T-cell (primary cell): Measurements from ENCODE around the gene HSPA9. TPM values are rescaled to one million over a fixed set of nuclear protein-coding genes. Genes with fewer than 3 reads are reported as not detected.

Experiments used
- ATAC-seq, 4 experiments: fragments of 200-7000 bp in 3 of 4; fragments of 150-1000 bp in 1 of 4; cut with Tn5 transposase; replicated peaks in 1 of 4; 1 replicate in 3 of 4; 2 replicates in 1 of 4; pipeline ENCODE4 v1.10.0; 2021; ENCODE audit warnings: moderate library complexity in 3 of 4, mild to moderate bottlenecking in 2 of 4, moderate number of reproducible peaks in 1 of 4
- CTCF ChIA-PET, 2 donors: fragments of 300-600 bp; sonication (Branson Sonifier 250); formaldehyde crosslinking; loops; one replicate each; lab custom pipeline; 2022; ENCODE audit warnings: antibody characterized with exemption in 2 of 2; lab: Charles Lee
- POLR2A ChIA-PET, 2 donors: fragments of 300-600 bp; sonication (Branson Sonifier 250); formaldehyde crosslinking; loops; one replicate each; lab custom pipeline; 2022; ENCODE audit warnings: antibody characterized with exemption in 2 of 2; lab: Charles Lee
- DNase-seq, 35 experiments: peaks; one replicate each; pipeline versions ENCODE4 v3.0.0 to v3.0.0-alpha.2; 2013 to 2023
- H3K27ac ChIP-seq: one replicate; pipeline ENCODE4 v1.5.1; 2013; ENCODE audit warnings: low read length
- H3K27me3 ChIP-seq, 2 experiments: replicated peaks in 1 of 2; 1 replicate in 1 of 2; 2 replicates in 1 of 2; pipeline versions ENCODE4 v1.6.1 to v1.7.0; 2013; ENCODE audit warnings: low read length in 1 of 2, mixed read lengths in 1 of 2; ENCODE audit not compliant: control insufficient read depth in 2 of 2, insufficient read depth in 2 of 2; ENCODE audit errors: extremely low read depth in 1 of 2
- H3K36me3 ChIP-seq, 2 donors: 1 replicate in 1 of 2; 2 replicates in 1 of 2; pipeline versions ENCODE4 v1.6.1 to v1.7.0; 2013; ENCODE audit warnings: low read length in 1 of 2; ENCODE audit not compliant: control insufficient read depth in 2 of 2, insufficient read depth in 1 of 2; ENCODE audit errors: extremely low read depth in 1 of 2
- H3K4me1 ChIP-seq, 2 experiments: 1 replicate in 1 of 2; 2 replicates in 1 of 2; pipeline versions ENCODE4 v1.6.1 to v1.7.0; 2013; ENCODE audit warnings: low read length in 2 of 2, mixed read lengths in 1 of 2; ENCODE audit not compliant: insufficient read depth in 2 of 2, control insufficient read depth in 1 of 2; ENCODE audit errors: extremely low read depth in 1 of 2
- H3K4me3 ChIP-seq, 2 donors: 1 replicate in 1 of 2; 2 replicates in 1 of 2; pipeline versions ENCODE4 v1.5.1 to v1.7.0; 2013; ENCODE audit warnings: mild to moderate bottlenecking in 2 of 2, low read length in 1 of 2, moderate library complexity in 1 of 2; ENCODE audit not compliant: control insufficient read depth in 1 of 2; ENCODE audit errors: extremely low read depth in 1 of 2
- H3K9me3 ChIP-seq: 2 replicates; pipeline ENCODE4 v1.7.0; 2013
- H3K27ac Mint-ChIP-seq, 2 donors: one replicate each; pipeline ENCODE4 v1.8.0; 2020 to 2021; ENCODE audit warnings: mild to moderate bottlenecking in 2 of 2, mixed read lengths in 2 of 2
- H3K27me3 Mint-ChIP-seq, 2 donors: one replicate each; pipeline ENCODE4 v1.8.0; 2021 to 2022; ENCODE audit warnings: mixed read lengths in 2 of 2
- H3K36me3 Mint-ChIP-seq: one replicate; pipeline ENCODE4 v1.8.0; 2021; ENCODE audit warnings: mixed read lengths
- H3K4me1 Mint-ChIP-seq, 3 donors: one replicate each; pipeline ENCODE4 v1.8.0; 2020 to 2022; ENCODE audit warnings: mixed read lengths in 3 of 3, mild to moderate bottlenecking in 1 of 3
- H3K4me3 Mint-ChIP-seq, 3 donors: one replicate each; pipeline ENCODE4 v1.8.0; 2020 to 2022; ENCODE audit warnings: mild to moderate bottlenecking in 3 of 3, mixed read lengths in 3 of 3, moderate library complexity in 3 of 3
- H3K9me3 Mint-ChIP-seq, 3 donors: one replicate each; pipeline ENCODE4 v1.8.0; 2020 to 2022; ENCODE audit warnings: mixed read lengths in 3 of 3
- WGBS: methylation state at CpG from one replicate; pipeline ENCODE4 v1.1.5; 2013; ENCODE audit warnings: missing lambda C conversion rate; ENCODE audit not compliant: insufficient coverage; 5-methylcytosine and 5-hydroxymethylcytosine counted together
- total RNA-seq, 35 experiments: library from RNA in 6 of 35; stranded (reverse) in 6 of 35; fragments of 120-200 nt in 1 of 35; gene quantifications; one replicate each; pipeline versions ENCODE4 v1.2.1 to v1.2.4 and lab custom pipeline; 2013 to 2026

HSPA9 gene
- total RNA-seq, 5 donors from 2014 or later (not counting 1 experiment from before 2014, with no cell fraction given), result 148 to 299 (median 162) TPM

DNA sequence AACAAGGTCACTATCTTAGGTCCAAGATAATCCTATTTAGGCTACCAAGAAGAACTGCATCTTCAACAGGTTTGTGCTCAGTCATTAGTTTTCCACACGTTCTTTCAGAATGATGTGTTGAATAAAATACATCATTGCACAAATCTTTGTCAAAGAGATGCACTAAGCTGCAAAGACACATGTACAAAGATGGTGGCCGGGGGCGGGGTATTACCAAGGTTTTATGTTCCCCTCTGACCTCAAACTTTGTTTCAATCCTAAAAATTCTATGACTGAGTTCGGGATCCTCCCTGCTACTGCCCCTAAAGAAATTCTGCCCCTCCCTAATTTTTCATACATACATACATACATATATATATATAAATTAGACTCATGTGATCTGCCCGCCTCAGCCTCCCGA is 14.2 kb downstream of the HSPA9 start:
- Mint-ChIP-seq H3K36me3 (peaks cover 68% of the 10 kb centered on the region), H3K4me1 (peaks cover 42 to 44% (median 42%) of the 10 kb centered on the region in 3 donors)
- no CpG with 5 or more reads among the region's 6 CpGs for WGBS

GRCh38 chr5:138559937-138560336 is 15.3 kb downstream of the HSPA9 start:
- peaks cover 65% of the 10 kb centered on the region for H3K36me3 Mint-ChIP-seq
- CTCF ChIA-PET, result interaction anchor here in 1 of 2 donors (0.9 kb wide), 1 partner anchor 12 kb away, joined by 4 read pairs; no protein-coding TSS in a partner anchor
- Histone ChIP-seq H3K36me3 (peaks cover 5 to 87% of the 10 kb centered on the region in 2 donors), H3K27ac (no peak overlapping the region), H3K4me1 (peaks cover 2 to 13% of the 10 kb centered on the region in 2 experiments), H3K27me3 (no peaks in the 10 kb centered on the region), H3K4me3 (no peak overlapping the region), H3K9me3 (no peaks in the 10 kb centered on the region)
- H3K4me3 Mint-ChIP-seq, result no peak overlapping the region
- H3K27me3 Mint-ChIP-seq, result no peaks in the 10 kb centered on the region
- ATAC-seq (no peak), DNase-seq (no peak)
- H3K27ac Mint-ChIP-seq, result no peak overlapping the region
- WGBS, result 91% methylated on average over 6 of the region's 7 CpGs
- H3K9me3 Mint-ChIP-seq, result no peaks in the 10 kb centered on the region
- POLR2A ChIA-PET, result interaction anchor here in 1 of 2 donors (1.0 kb wide), 1 partner anchor 41 kb away, joined by 3 read pairs; no protein-coding TSS in a partner anchor
- H3K4me1 Mint-ChIP-seq, result peaks cover 32 to 37% (median 34%) of the 10 kb centered on the region in 3 donors

More for the DNA sequence above, 14.2 kb downstream of the HSPA9 start:
- Mint-ChIP-seq H3K9me3 (no peaks in the 10 kb centered on the region), H3K4me3 (no peak overlapping the region), H3K27ac (peak overlapping the region in 1 of 2 donors; percentile 57), H3K27me3 (no peaks in the 10 kb centered on the region)
- H3K4me3 ChIP-seq, result no peak overlapping the region
- no peak for ATAC-seq
- POLR2A ChIA-PET, result interaction anchor here in 1 of 2 donors (0.7 kb wide), 1 partner anchor 12 kb away, joined by 4 read pairs; no protein-coding TSS in a partner anchor
- CTCF ChIA-PET, result no interaction called here
- H3K4me1 ChIP-seq, result peaks cover 2 to 22% of the 10 kb centered on the region in 2 experiments
- H3K27ac ChIP-seq, result no peak overlapping the region
- DNase-seq, result no peak
- H3K27me3 ChIP-seq, result no peaks in the 10 kb centered on the region
- H3K9me3 ChIP-seq, result no peaks in the 10 kb centered on the region
- peaks cover 9 to 87% of the 10 kb centered on the region in 2 donors for H3K36me3 ChIP-seq

DNA sequence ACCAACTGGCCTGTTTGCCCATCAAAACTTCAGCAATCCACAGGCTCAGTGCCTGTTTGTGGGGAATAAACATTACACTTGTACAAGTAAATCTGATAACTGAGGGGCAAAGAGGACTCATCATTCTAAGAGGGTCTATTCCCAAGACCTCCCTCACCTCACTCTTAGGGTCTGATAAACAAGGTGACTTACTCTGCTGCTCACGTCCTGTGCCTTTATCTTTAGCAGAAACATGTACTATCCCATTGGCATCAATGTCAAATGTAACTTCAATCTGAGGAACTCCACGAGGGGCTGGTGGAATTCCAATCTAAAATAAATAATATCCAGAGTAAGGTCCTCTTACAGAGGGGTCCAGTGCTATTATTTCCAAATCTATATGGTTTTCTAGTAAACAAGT is 17.5 kb downstream of the HSPA9 start:
- H3K4me3 Mint-ChIP-seq, result no peak overlapping the region
- no peaks in the 10 kb centered on the region for H3K27me3 Mint-ChIP-seq
- peaks cover 15 to 21% (median 19%) of the 10 kb centered on the region in 3 donors for H3K4me1 Mint-ChIP-seq
- POLR2A ChIA-PET, result no interaction called here
- DNase-seq (no peak), ATAC-seq (no peak)
- peaks cover 5 to 79% of the 10 kb centered on the region in 2 donors for H3K36me3 ChIP-seq
- H3K9me3 Mint-ChIP-seq, result no peaks in the 10 kb centered on the region
- H3K27ac Mint-ChIP-seq, result no peak overlapping the region
- H3K27me3 ChIP-seq, result no peaks in the 10 kb centered on the region
- H3K9me3 ChIP-seq, result no peaks in the 10 kb centered on the region
- CTCF ChIA-PET, result no interaction called here
- peaks cover 0 to 1% of the 10 kb centered on the region in 2 experiments for H3K4me1 ChIP-seq
- no CpG with 5 or more reads among the region's 2 CpGs for WGBS
- H3K27ac ChIP-seq, result no peak overlapping the region
- peaks cover 70% of the 10 kb centered on the region for H3K36me3 Mint-ChIP-seq
- no peak overlapping the region for H3K4me3 ChIP-seq

- peaks cover 0 to 3% of the 10 kb centered on the region in 2 experiments for H3K4me1 ChIP-seq
- Mint-ChIP-seq H3K9me3 (no peaks in the 10 kb centered on the region), H3K4me3 (no peak overlapping the region), H3K4me1 (peaks cover 13 to 18% (median 17%) of the 10 kb centered on the region in 3 donors), H3K36me3 (peaks cover 45% of the 10 kb centered on the region), H3K27me3 (no peaks in the 10 kb centered on the region), H3K27ac (no peak overlapping the region)
- WGBS, result no CpG with 5 or more reads among the region's 1 CpG
- ChIA-PET CTCF (interaction anchor here in 1 of 2 donors (2.5 kb wide), 1 partner anchor 10 kb away, joined by 11 read pairs; the partner anchor contains the start of gene ETF1), POLR2A (interaction anchor here in 1 of 2 donors (0.6 kb wide), 2 partner anchors 25 to 733 kb away, joined by 4 read pairs; no protein-coding TSS in a partner anchor)
- peak in 1 of 4 experiments; percentile 7 for ATAC-seq
- no peaks in the 10 kb centered on the region for H3K27me3 ChIP-seq
- H3K4me3 ChIP-seq, result no peak overlapping the region
- H3K27ac ChIP-seq, result no peak overlapping the region
- H3K36me3 ChIP-seq, result peaks cover 2 to 51% of the 10 kb centered on the region in 2 donors
- no peak for DNase-seq
- H3K9me3 ChIP-seq, result no peaks in the 10 kb centered on the region
Observed at GRCh38 chr5:138554143-138554542, 21.1 kb downstream of the HSPA9 start.

DNA sequence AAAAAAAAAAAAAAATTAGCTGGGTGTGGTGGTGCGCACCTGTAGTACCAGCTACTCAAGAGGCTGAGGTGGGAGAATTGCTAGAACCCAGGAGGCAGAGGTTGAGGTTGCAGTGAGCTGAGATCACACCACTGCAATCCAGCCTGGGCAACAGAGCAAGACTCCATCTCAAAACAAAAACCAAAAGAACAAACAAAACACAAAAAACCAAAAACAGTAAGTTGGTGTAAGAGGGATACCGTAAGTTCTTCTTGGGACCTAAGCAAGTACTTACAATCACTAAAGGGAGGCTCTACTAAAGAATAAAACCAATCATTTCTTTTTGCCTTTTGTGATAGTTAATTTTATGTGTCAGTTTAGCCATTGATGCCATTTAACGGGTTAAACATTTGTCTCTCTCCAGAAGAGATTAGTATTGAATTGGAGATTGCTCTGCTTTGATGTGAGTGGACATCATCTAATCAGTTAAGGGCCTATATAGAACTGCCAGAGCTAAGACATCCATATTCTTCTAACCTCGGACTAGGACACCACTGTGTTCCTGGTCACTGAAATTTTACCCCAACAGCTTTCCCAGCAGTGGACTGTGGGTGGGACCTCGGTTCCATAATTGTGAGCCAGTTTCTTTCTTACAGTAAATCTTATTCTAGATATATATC is 21.6 kb downstream of the HSPA9 start:
- Mint-ChIP-seq H3K4me3 (no peak overlapping the region), H3K27ac (no peak overlapping the region), H3K4me1 (peaks cover 7 to 21% (median 18%) of the 10 kb centered on the region in 3 donors), H3K9me3 (no peaks in the 10 kb centered on the region), H3K27me3 (no peaks in the 10 kb centered on the region), H3K36me3 (peaks cover 39% of the 10 kb centered on the region)
- DNase-seq (no peak), ATAC-seq (peak in 1 of 4 experiments; percentile 23)
- 100% methylated on average over 1 of the region's 5 CpGs for whole genome bisulfite sequencing
- Histone ChIP-seq H3K4me3 (no peak overlapping the region), H3K4me1 (peaks cover 0 to 3% of the 10 kb centered on the region in 2 experiments), H3K9me3 (no peaks in the 10 kb centered on the region), H3K36me3 (peaks cover 0 to 46% of the 10 kb centered on the region in 2 donors), H3K27ac (no peak overlapping the region), H3K27me3 (no peaks in the 10 kb centered on the region)
- CTCF ChIA-PET, result interaction anchor here (1.0 to 2.5 kb wide), 4 partner anchors 9 to 21 kb away, joined by 3 to 11 read pairs (median 6); partner anchors contain the start of gene ETF1 (in 1 of the 2)
- POLR2A ChIA-PET, result interaction anchor here (0.5 to 1.1 kb wide), 6 partner anchors 10 to 928 kb away, joined by 3 to 7 read pairs (median 4); partner anchors contain the start of gene ETF1 (in 1 of the 2)

DNA sequence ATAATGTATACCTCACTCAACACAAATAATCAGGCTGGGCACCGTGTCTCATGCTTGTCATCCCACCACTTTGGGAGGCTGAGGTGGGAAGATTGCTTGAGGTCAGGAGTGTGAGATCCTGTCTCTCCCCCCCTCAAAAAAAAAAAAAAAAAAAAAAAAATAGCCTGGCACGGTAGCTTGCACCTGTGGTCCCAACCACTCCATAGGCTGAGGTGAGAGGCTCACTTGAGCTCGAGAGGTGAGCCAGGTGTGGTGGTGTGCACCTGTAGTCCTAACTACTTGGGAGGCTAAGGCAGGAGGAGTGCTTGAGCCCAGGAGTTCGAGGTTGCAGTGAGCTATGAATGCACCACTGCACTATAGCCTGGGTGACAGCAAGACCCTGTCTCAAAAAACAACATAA is 22.5 kb downstream of the HSPA9 start:
- H3K4me3 ChIP-seq, result no peak overlapping the region
- DNase-seq, result no peak
- peaks cover 0 to 36% of the 10 kb centered on the region in 2 donors for H3K36me3 ChIP-seq
- POLR2A ChIA-PET, result interaction anchor here (0.6 to 1.1 kb wide), 2 partner anchors 10 to 17 kb away, joined by 5 to 7 read pairs; partner anchors contain the start of gene ETF1 (in 1 of the 2)
- no peak overlapping the region for H3K27ac ChIP-seq
- no peak for ATAC-seq
- Mint-ChIP-seq H3K9me3 (no peaks in the 10 kb centered on the region), H3K4me3 (no peak overlapping the region), H3K4me1 (peaks cover 15 to 30% (median 26%) of the 10 kb centered on the region in 3 donors), H3K27me3 (no peaks in the 10 kb centered on the region), H3K27ac (no peak overlapping the region), H3K36me3 (peaks cover 33% of the 10 kb centered on the region)
- no peaks in the 10 kb centered on the region for H3K9me3 ChIP-seq
- CTCF ChIA-PET, result interaction anchor here (1.0 to 2.5 kb wide), 4 partner anchors 8 to 22 kb away, joined by 3 to 11 read pairs (median 6); partner anchors contain the start of gene ETF1 (in 1 of the 2)
- no peaks in the 10 kb centered on the region for H3K27me3 ChIP-seq
- peaks cover 0 to 5% of the 10 kb centered on the region in 2 experiments for H3K4me1 ChIP-seq
- 80% methylated on average over 1 of the region's 4 CpGs for WGBS
